Testis (tissue), 3 donors: ENCODE data around the gene FOXO6. TPM values are rescaled to one million over a fixed set of nuclear protein-coding genes. Genes with fewer than 3 reads are reported as not detected.

Source experiments
- DNase-seq: peaks from one replicate; pipeline ENCODE4 v3.0.0-alpha.2; 2019
- H3K27ac ChIP-seq, 2 donors: fragments of 200-600 bp; sonication (generic); one replicate each; pipeline ENCODE4 v1.5.1; 2019
- H3K27me3 ChIP-seq: fragments of 200-600 bp; sonication (generic); one replicate; pipeline ENCODE4 v1.5.1; 2019
- H3K36me3 ChIP-seq: fragments of 200-600 bp; sonication (generic); one replicate; pipeline ENCODE4 v1.5.1; 2017; ENCODE audit warnings: low read depth; ENCODE audit errors: missing control alignments
- H3K4me1 ChIP-seq: fragments of 200-600 bp; sonication (generic); one replicate; pipeline ENCODE4 v1.5.1; 2019
- H3K4me3 ChIP-seq, 2 donors: fragments of 200-600 bp; sonication (generic); one replicate each; pipeline ENCODE4 v1.5.1; 2017 to 2019
- H3K9me3 ChIP-seq: fragments of 200-600 bp; sonication (generic); one replicate; pipeline ENCODE4 v1.5.1; 2017
- CTCF ChIP-seq, 3 experiments: fragments of 450-650 bp in 2 of 3; fragments of 200-600 bp in 1 of 3; sonication (generic) in 1 of 3; IDR thresholded peaks; one replicate each; pipeline ENCODE4 v1.5.1; 2016 to 2019; ENCODE audit warnings: antibody characterized with exemption in 3 of 3, mild to moderate bottlenecking in 2 of 3, moderate library complexity in 1 of 3
- POLR2A ChIP-seq: fragments of 450-650 bp; IDR thresholded peaks from one replicate; pipeline ENCODE4 v1.6.1; 2017; ENCODE audit warnings: antibody characterized with exemption, mild to moderate bottlenecking, moderate library complexity
- WGBS, 2 donors: methylation state at CpG; one replicate each; pipeline ENCODE4 v1.1.5; 2018; 5-methylcytosine and 5-hydroxymethylcytosine counted together
- intact Hi-C: fragments of 100-400 bp; cut with DNase I; formaldehyde crosslinking; loops from one replicate; pipeline ENCODE4 v1.15.1; 2023; ENCODE audit warnings: low total_unique reads
- polyA plus RNA-seq: library from polyadenylated mRNA; stranded (reverse); fragments of 350-450 nt; fragmentation: Illumina TruSeq; extraction: RNeasy Lipid Tissue Mini Kit (QIAGEN cat#74804); gene quantifications from one replicate; pipeline ENCODE4 v1.2.3, GENCODE V29; 2014; ENCODE audit warnings: low read depth, low replicate concordance; ENCODE audit not compliant: insufficient read depth
- total RNA-seq, 2 donors: library from RNA; depleted of rRNA; stranded (reverse); fragments of >200 nt; gene quantifications; one replicate each; pipeline ENCODE4 v1.2.3, GENCODE V29; 2016

FOXO6 gene
- total and polyA plus RNA-seq, 3 donors from 2014 or later: 2.4 to 4.5 (median 3.8) TPM

- H3K4me3 ChIP-seq: no peak overlapping the region
- intact Hi-C loops: no loop called here
- no peaks in the 10 kb centered on the region for H3K36me3 ChIP-seq
- H3K27me3 ChIP-seq: no peaks in the 10 kb centered on the region
- no peak overlapping the region for H3K27ac ChIP-seq
- no peak for DNase-seq
- no peaks in the 10 kb centered on the region for H3K9me3 ChIP-seq
- WGBS, 2 donors: 87 to 88% methylated on average over 4 of the region's 4 CpGs
- H3K4me1 ChIP-seq: no peaks in the 10 kb centered on the region
- TF ChIP-seq CTCF (IDR thresholded peaks at IDR 0.05) (no peak), POLR2A (no peak)
Observed at GRCh38 chr1:41420351-41420750, 59.1 kb downstream of the FOXO6 start.

- Histone ChIP-seq H3K27me3 (no peaks in the 10 kb centered on the region), H3K36me3 (no peaks in the 10 kb centered on the region), H3K9me3 (no peaks in the 10 kb centered on the region), H3K4me3 (no peak overlapping the region), H3K27ac (no peak overlapping the region), H3K4me1 (no peaks in the 10 kb centered on the region)
- DNase-seq: peak; percentile 39
- intact Hi-C loops: no loop called here
- WGBS, 2 donors: 68 to 69% methylated on average over 3 of the region's 3 CpGs
- no peak for TF ChIP-seq CTCF (IDR thresholded peaks at IDR 0.05)
- no peak for TF ChIP-seq POLR2A
Observed at GRCh38 chr1:41420860-41421259, 59.6 kb downstream of the FOXO6 start.

GRCh38 chr1:41422306-41422705, 61.1 kb downstream of the FOXO6 start:
- Histone ChIP-seq H3K4me3 (no peak overlapping the region), H3K9me3 (no peaks in the 10 kb centered on the region), H3K27ac (no peak overlapping the region), H3K36me3 (no peaks in the 10 kb centered on the region), H3K27me3 (no peaks in the 10 kb centered on the region), H3K4me1 (no peaks in the 10 kb centered on the region)
- intact Hi-C loops: no loop called here
- 88 to 92% methylated on average over 6 of the region's 6 CpGs for WGBS, 2 donors
- no peak for DNase-seq
- no peak for TF ChIP-seq POLR2A
- TF ChIP-seq CTCF (IDR thresholded peaks at IDR 0.05): no peak

GRCh38 chr1:41423511-41424191, 62.4 kb downstream of the FOXO6 start:
- intact Hi-C loops: no loop called here
- Histone ChIP-seq H3K36me3 (no peaks in the 10 kb centered on the region), H3K4me3 (no peak overlapping the region), H3K27me3 (no peaks in the 10 kb centered on the region), H3K27ac (no peak overlapping the region), H3K9me3 (no peaks in the 10 kb centered on the region), H3K4me1 (no peaks in the 10 kb centered on the region)
- peak; percentile 28 for DNase-seq
- TF ChIP-seq POLR2A: no peak
- 77 to 78% methylated on average over 8 to 37 of the region's 38 CpGs for WGBS, 2 donors

GRCh38 chr1:41424581-41425118, 63.4 kb downstream of the FOXO6 start:
- 85 to 92% methylated on average over 4 of the region's 4 CpGs for WGBS, 2 donors
- Histone ChIP-seq H3K36me3 (no peaks in the 10 kb centered on the region), H3K4me1 (no peaks in the 10 kb centered on the region), H3K9me3 (no peaks in the 10 kb centered on the region), H3K27me3 (no peaks in the 10 kb centered on the region), H3K27ac (no peak overlapping the region), H3K4me3 (no peak overlapping the region)
- DNase-seq: no peak
- intact Hi-C loops: no loop called here
- no peak for TF ChIP-seq CTCF (IDR thresholded peaks at IDR 0.05)
- no peak for TF ChIP-seq POLR2A
